DMS153 (cell line): ENCODE measurements around the gene FREY1.

Experiments used
- DNase-seq: peaks from one replicate; lab custom pipeline; 2025; lab: John Stamatoyannopoulos, UW

The FREY1 gene

GRCh38 chr11:45894555-45895247 lies 12.4 kb downstream of the FREY1 start:
- no peak for DNase-seq

GRCh38 chr11:45892856-45893255 lies 14.2 kb downstream of the FREY1 start:
- DNase-seq: no peak

GRCh38 chr11:45890886-45891550 lies 16.1 kb downstream of the FREY1 start:
- DNase-seq: no peak

- no peak for DNase-seq
These were observed 17.1 kb downstream of the FREY1 start for GRCh38 chr11:45889966-45890365.

DNA sequence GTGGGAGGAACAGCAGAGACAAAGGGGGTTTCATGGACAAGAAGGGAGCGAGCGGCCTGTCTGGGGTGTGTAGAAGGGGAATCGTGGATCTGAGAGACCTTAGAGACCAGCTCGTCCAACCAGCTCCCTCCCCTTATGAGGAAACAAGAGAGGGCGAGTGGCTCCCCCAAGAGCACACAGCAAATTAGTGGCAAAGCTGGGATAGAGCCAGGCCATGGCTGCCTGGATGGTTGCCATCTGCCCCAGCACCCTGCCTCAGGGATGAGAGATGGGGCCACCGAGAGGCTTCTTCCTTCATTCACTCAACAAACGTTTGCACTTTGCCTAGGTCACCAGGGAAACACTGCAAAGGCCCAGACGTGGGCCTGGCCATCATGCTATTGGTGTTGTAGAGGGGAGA lies 17.5 kb downstream of the FREY1 start:
- DNase-seq: no peak

GRCh38 chr11:45887587-45887986 lies 19.5 kb downstream of the FREY1 start:
- DNase-seq: no peak

- DNase-seq: no peak
These were observed 20.1 kb downstream of the FREY1 start for GRCh38 chr11:45886816-45887520.

DNA sequence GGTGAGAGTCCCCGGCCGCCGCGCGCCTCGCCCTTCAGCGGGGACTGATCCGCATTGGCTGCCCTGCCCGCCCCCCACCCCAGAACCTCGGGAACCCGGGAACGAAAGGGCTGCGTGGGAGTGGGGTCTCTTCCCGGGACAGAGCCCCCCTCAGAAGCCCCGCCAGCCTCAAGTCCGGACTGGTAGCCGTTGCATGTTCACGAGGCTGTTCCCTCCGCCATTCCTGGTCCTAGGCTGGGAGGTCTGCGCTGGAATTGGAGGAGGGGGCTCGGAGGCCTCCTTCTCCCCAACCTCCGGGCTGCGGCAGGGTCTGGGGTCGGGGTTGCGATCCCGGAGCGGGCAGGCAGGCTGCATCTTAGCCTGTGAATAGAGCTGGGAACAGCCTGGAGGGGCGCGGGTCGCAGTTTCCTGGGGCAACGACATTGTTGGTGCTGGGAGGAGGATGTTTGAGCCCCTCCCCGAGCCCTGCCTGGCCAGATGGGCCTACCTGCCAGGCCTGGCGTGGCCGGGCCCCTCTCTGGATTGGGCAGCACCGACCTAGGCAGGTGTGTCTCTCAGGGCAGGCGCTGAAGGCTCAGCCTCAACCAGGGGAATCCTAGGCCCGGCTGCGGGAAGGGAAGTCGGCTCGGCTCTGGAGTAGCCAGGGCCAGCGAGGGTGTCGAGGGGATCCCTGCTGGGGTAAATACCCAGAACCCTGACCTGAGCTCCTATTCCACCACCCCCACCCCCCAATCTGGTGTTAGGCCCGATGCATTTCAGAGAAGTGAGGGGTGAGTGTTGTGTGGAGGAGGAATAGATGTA lies 20.9 kb downstream of the FREY1 start:
- DNase-seq: no peak

DNA sequence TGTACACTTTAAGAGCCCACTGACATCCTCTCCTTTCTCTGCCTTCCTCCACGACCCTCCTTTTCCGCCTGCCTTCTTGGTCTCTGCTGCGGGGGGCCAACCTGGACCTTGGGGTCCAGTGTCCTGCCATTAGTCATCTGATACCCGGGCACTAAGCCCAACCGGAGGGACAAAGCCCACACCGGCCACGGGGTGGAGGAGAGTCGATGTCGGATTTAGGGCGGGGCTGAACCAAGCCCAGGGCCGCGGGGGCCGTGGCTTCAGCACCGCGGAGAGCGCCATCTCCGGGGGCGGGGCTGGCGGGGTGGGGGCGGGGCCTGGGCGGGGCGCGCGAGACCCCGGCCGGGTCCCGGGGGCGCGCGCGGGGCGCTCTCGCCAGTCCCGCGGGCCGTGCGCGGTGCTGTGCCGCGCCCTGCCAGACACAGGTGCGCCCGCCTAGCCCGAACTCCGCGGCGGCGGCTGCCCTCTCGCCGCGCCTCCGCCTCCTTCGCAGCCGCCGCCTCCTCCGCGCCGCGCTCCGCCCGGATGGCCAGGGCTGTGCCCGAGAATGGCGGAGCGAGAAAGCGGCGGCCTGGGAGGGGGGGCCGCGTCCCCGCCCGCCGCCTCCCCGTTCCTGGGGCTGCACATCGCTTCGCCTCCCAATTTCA lies 21.7 kb downstream of the FREY1 start, which contains the start of gene MAPK8IP1:
Gene MAPK8IP1 (plus strand): TSS at position 378 of the 647 bp plus-strand sequence. CDS start 170 bp downstream, at position 548.
- DNase-seq: no peak

- DNase-seq: no peak
These were observed 22.4 kb downstream of the FREY1 start for GRCh38 chr11:45884596-45885185.

DNA sequence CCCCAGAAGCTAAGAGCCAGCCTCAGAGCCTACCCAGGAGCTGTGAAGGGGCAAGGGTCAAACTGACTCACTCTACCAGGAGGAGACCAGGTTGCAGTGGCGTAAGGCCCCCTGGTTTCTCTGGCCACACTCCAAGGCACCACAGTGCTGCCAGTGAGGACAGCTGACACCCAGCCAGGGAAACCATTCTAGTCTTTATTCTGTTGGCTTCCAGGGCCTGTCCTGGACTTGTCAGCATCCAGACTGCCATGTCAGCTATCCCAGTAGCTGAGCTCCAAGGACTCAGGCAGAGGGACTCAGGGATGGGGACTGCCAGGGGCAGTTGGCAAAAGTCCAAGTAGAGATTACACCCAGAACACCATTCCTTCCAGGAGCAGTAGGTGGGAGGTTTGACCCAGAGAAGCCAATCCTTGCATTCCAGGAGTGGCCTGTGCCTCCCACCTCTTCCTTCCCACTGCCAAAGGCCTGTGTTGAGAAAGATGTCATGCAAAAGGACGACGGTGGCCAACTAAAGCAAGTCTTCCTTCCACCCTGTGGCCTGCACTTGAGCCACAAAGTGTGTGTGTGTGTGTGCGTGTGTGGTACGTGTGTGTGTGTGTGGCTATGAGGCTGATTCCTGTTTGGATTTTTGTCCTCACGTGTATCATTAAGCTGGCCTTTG lies 25.2 kb downstream of the FREY1 start:
- no peak for DNase-seq

DNA sequence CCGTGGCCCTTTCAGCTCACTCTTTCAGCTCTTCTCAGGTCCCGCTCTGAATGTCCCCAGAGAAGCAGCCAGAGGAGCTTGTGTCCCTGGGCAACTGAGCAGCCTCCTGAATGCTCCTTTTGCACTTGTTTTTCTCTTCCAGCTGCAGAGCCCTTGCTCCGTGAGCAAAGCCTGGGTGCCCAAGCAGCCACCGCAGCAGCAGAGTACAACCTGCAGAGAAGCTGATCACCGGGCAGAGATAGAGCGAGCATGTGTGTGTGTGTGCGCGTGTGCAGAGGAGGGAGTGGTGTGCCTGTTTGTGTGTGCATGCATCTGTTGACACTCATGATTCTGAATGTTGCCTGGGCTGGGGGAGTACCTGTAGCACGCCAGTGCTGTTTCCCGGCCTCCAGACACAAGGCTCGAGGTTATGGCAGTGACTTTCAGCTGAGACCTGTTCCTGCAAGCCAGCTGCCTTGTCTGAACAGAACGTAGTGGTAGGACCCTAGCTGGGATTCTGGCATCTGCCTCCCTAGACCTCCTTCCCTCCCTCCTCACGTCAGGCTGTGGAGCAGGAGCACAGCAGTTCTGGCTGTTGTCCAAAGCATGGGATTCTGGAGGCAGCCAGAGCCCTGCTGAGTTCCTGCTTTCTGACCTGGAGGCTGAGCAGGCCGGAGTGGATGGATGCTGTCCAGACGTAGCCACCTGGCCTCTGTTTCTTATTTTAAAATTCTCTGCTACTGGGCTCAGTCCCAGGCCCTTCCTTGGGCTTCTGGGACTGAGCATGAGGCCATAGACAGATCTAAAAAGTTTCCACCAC lies 26.1 kb downstream of the FREY1 start:
- DNase-seq: no peak

DNA sequence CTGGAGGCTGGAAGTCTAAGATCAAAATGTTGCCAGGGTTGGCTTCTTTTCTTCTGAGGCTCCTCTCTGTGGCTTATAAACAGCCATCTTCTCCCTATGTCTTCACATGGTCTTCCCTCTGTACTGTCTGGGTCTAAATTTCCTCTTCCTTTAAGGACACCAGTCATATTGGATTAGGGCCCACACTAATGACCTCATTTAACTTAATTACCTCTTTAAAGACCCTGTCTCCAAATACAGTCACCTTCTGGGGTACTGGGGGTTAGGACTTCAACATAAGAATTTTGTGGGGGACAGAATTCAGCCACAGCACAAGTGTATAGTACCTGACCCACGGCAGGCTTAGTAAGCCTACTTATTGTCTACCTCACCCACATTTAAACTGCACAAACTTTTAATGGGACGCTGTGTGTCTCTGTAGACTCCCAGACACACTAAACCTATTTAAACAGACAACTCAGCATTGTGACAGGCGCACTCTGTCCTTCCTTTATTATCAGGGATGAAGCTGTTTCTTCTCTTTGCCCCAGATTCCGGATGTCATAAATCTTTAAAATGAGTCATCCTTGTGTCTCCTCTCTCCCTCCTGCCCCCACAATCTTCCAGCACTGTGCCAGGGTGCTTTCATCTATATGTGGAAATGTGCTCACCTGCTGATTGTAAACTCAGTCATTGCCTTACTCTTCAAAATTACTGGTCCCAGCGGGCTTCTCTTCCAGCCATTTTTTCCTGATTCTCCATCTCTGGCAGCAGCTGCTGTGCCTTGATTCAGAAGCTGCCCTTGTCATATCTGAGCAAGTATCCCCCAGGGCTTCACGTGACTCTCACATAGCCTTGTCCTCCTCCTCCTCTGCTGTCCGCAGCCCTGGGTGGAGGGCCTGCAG lies 27.0 kb downstream of the FREY1 start:
- DNase-seq: peak; percentile 64

GRCh38 chr11:45877845-45878244 lies 29.2 kb downstream of the FREY1 start:
- no peak for DNase-seq

GRCh38 chr11:45877221-45877620 lies 29.9 kb downstream of the FREY1 start:
- no peak for DNase-seq

- no peak for DNase-seq
These were observed 30.7 kb downstream of the FREY1 start for GRCh38 chr11:45876401-45876800.

- DNase-seq: peak; percentile 35
These were observed 34.3 kb downstream of the FREY1 start for GRCh38 chr11:45872651-45873356.

GRCh38 chr11:45871638-45872037 lies 35.4 kb downstream of the FREY1 start:
- no peak for DNase-seq
